GM12878 (cell line): ENCODE data around the gene C12orf43.

Experiments used
- EZH2 ChIP-seq: IDR thresholded peaks from 2 replicates; pipeline ENCODE4 v1.6.1; 2012; ENCODE audit warnings: low read depth, mild to moderate bottlenecking, control low read depth, inconsistent platforms, low read length, borderline replicate concordance; ENCODE audit not compliant: control insufficient read depth
- GABPA ChIP-seq: IDR thresholded peaks from 2 replicates; pipeline ENCODE4 v1.6.1; 2014; ENCODE audit warnings: antibody characterized with exemption, low read depth, mild to moderate bottlenecking, inconsistent platforms
- ZNF274 ChIP-seq: IDR thresholded peaks from one replicate; pipeline ENCODE4 v1.8.0; 2011; ENCODE audit not compliant: insufficient read length, insufficient read depth

DNA sequence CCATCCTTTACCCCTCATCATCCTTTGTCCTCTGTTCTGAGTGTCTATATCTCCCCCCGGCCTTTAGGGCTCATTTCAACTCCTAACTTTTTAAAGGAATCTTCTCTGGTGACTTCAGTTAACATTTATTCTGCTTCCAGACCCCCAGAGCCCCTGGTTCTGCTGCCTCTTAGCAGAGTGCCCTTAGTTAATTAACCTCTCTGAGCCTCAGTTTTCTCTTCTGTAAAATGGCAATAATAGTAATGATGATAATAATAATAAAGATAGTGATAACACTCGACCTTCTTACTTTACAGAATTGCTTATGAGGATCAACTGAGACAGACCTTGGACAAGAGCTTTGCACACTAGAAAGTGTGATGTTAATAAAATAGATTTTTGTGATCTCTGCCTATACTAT lies 6.4 kb upstream of the C12orf43 start:
- TF ChIP-seq EZH2 (no peak), ZNF274 (no peak), GABPA (no peak)
